BJ (cell line): ENCODE measurements around the gene GALNTL6. TPM values are rescaled to one million over a fixed set of nuclear protein-coding genes. Genes with fewer than 3 reads are reported as not detected.

Source experiments
- CTCF ChIA-PET: fragments of 350-600 bp; formaldehyde crosslinking; extraction: SDS; loops from one replicate; lab custom pipeline; 2021; ENCODE audit warnings: antibody characterized with exemption, inconsistent platforms; lab: Yijun Ruan, JAX
- POLR2A ChIA-PET: fragments of 300-600 bp; sonication (Branson Sonifier 250); formaldehyde crosslinking; extraction: SDS; loops from one replicate; lab custom pipeline; 2021; ENCODE audit warnings: antibody characterized with exemption; lab: Charles Lee
- DNase-seq: peaks from one replicate; pipeline ENCODE4 v3.0.0-alpha.2; 2011; ENCODE audit warnings: low read depth
- H3K27me3 ChIP-seq: 2 replicates; pipeline ENCODE4 v1.6.0; 2011; ENCODE audit warnings: low read length; ENCODE audit not compliant: control insufficient read depth, insufficient read depth
- H3K36me3 ChIP-seq: 2 replicates; pipeline ENCODE4 v1.5.1; 2011; ENCODE audit warnings: low read length; ENCODE audit not compliant: control insufficient read depth, insufficient read depth
- H3K4me3 ChIP-seq: 2 replicates; pipeline ENCODE4 v1.5.1; 2011; ENCODE audit warnings: low read depth, mild to moderate bottlenecking, control low read depth, low read length
- CTCF ChIP-seq: IDR thresholded peaks from 2 replicates; pipeline ENCODE4 v1.5.1; 2011; ENCODE audit warnings: low read depth, mild to moderate bottlenecking, control low read depth, inconsistent platforms, low read length, moderate library complexity; ENCODE audit not compliant: insufficient read depth
- polyA plus RNA-seq: library from polyadenylated mRNA; depleted of rRNA; stranded (reverse); fragments of >200 nt; gene quantifications from 2 replicates; pipeline ENCODE4 v1.2.3, GENCODE V29; 2011

Gene GALNTL6
- polyA plus RNA-seq, 1 experiment = 0.02 TPM

- no peaks in the 10 kb centered on the region for H3K27me3 ChIP-seq
- DNase-seq = no peak
- ChIA-PET POLR2A (no interaction called here), CTCF (interaction anchor here (0.8 kb wide), 1 partner anchor 23 kb away, joined by 3 read pairs; no protein-coding TSS in a partner anchor)
- no peaks in the 10 kb centered on the region for H3K36me3 ChIP-seq
- TF ChIP-seq CTCF = no peak
- no peak overlapping the region for H3K4me3 ChIP-seq
Measured at GRCh38 chr4:172225457-172225856, 412.3 kb downstream of the GALNTL6 start.

- ChIA-PET CTCF (no interaction called here), POLR2A (no interaction called here)
Measured at GRCh38 chr4:172232966-172233365, 419.8 kb downstream of the GALNTL6 start.

GRCh38 chr4:172243551-172243950, 430.3 kb downstream of the GALNTL6 start:
- ChIA-PET CTCF (no interaction called here), POLR2A (no interaction called here)
- no peak for DNase-seq
- Histone ChIP-seq H3K36me3 (no peaks in the 10 kb centered on the region), H3K27me3 (no peaks in the 10 kb centered on the region), H3K4me3 (no peak overlapping the region)
- TF ChIP-seq CTCF = no peak

More at GRCh38 chr4:172232966-172233365, 419.8 kb downstream of the GALNTL6 start:
- no peak overlapping the region for H3K4me3 ChIP-seq
- no peaks in the 10 kb centered on the region for H3K36me3 ChIP-seq
- TF ChIP-seq CTCF = no peak
- no peaks in the 10 kb centered on the region for H3K27me3 ChIP-seq
- no peak for DNase-seq

- no peak for DNase-seq
- ChIA-PET POLR2A (no interaction called here), CTCF (no interaction called here)
- TF ChIP-seq CTCF = no peak
- H3K4me3 ChIP-seq = no peak overlapping the region
- no peaks in the 10 kb centered on the region for H3K27me3 ChIP-seq
- no peaks in the 10 kb centered on the region for H3K36me3 ChIP-seq
Measured at GRCh38 chr4:172245516-172245915, 432.3 kb downstream of the GALNTL6 start.

GRCh38 chr4:172253409-172253808, 440.2 kb downstream of the GALNTL6 start:
- CTCF ChIA-PET = no interaction called here
- POLR2A ChIA-PET = no interaction called here
- Histone ChIP-seq H3K27me3 (no peaks in the 10 kb centered on the region), H3K36me3 (no peaks in the 10 kb centered on the region), H3K4me3 (no peak overlapping the region)
- TF ChIP-seq CTCF = no peak
- no peak for DNase-seq
